ENCODE measurements around the gene CHMP4A. TPM values are rescaled to one million over a fixed set of nuclear protein-coding genes. Genes with fewer than 3 reads are reported as not detected.

Gene CHMP4A
- total RNA-seq, 1 experiment from 2014 or later = 31.2 TPM

DNA sequence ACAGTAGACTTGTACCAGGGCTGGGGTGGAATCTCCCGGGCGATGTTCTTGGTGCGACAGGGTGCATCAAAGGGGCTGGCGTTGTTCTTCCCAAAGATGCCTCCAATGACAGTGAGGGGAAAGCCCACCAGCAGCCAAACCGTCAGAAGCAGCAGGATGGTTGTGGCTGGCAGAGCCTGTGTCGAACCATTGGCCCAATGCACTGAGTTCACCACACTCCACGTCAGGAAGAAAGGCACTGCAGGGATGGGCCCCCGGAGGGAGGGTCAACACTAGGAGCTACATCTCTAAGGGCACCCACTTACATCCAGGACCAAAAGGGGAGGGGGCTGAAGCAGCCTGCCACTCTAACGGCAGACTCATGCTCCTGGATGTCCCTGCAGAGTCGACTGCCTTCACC is 22.9 kb downstream of the CHMP4A start:
- peaks cover 3% of the 10 kb centered on the region; the same call in 1 of the 2 replicates for H3F3A ChIP-seq (ENCODE audit: insufficient read depth, low read depth)
- no peak overlapping the region for H3K27ac ChIP-seq
- no peaks in the 10 kb centered on the region for H3K9me2 ChIP-seq (ENCODE audit: insufficient read depth)
- DNase-seq = no peak
- no TSS peak for BruUV-seq (replicated peaks)
- no peak overlapping the region for H2AFZ ChIP-seq
- intact Hi-C loops (cut with micrococcal nuclease; ENCODE audit: unreplicated experiment) = no loop called here
- H3K36me3 ChIP-seq (ENCODE audit: low read depth) = no peaks in the 10 kb centered on the region
- TF ChIP-seq CTCF (conservative IDR thresholded peaks at IDR 0.05) (no peak), EZH2 (IDR thresholded peaks at IDR 0.05; ENCODE audit: low read depth) (no peak)
- no peaks in the 10 kb centered on the region for H3K27me3 ChIP-seq (ENCODE audit: insufficient read depth, low read depth)
- no peak overlapping the region for H3K4me2 ChIP-seq
- no peak overlapping the region for H3K4me3 ChIP-seq
- H3K79me2 ChIP-seq (ENCODE audit: low read depth) = peaks cover 28% of the 10 kb centered on the region
- peaks cover 18% of the 10 kb centered on the region for H3K4me1 ChIP-seq (replicated peaks; ENCODE audit: insufficient read depth)
- no peaks in the 10 kb centered on the region for H4K20me1 ChIP-seq (ENCODE audit: insufficient read depth)
- H3K9me3 ChIP-seq (ENCODE audit: insufficient read depth, low read depth) = no peaks in the 10 kb centered on the region
- ChIA-PET POLR2A (ENCODE audit: unreplicated experiment) (no interaction called here), CTCF (interaction anchor here (0.7 kb wide), 1 partner anchor 938 kb away, joined by 5 read pairs; no protein-coding TSS in a partner anchor)

- intact Hi-C loops (cut with micrococcal nuclease; ENCODE audit: unreplicated experiment) = no loop called here
- Histone ChIP-seq H3F3A (ENCODE audit: insufficient read depth, low read depth) (peaks cover 3% of the 10 kb centered on the region; the same call in 1 of the 2 replicates), H3K79me2 (ENCODE audit: low read depth) (peaks cover 22% of the 10 kb centered on the region), H3K27me3 (ENCODE audit: insufficient read depth, low read depth) (no peaks in the 10 kb centered on the region), H2AFZ (no peak overlapping the region), H3K4me1 (replicated peaks; ENCODE audit: insufficient read depth) (peaks cover 15% of the 10 kb centered on the region), H3K4me3 (peak overlapping the region; percentile 88), H3K36me3 (ENCODE audit: low read depth) (no peaks in the 10 kb centered on the region), H3K4me2 (peak overlapping the region; percentile 93), H4K20me1 (ENCODE audit: insufficient read depth) (no peaks in the 10 kb centered on the region), H3K27ac (no peak overlapping the region), H3K9me3 (ENCODE audit: insufficient read depth, low read depth) (no peaks in the 10 kb centered on the region), H3K9me2 (ENCODE audit: insufficient read depth) (no peaks in the 10 kb centered on the region)
- ChIA-PET CTCF (no interaction called here), POLR2A (ENCODE audit: unreplicated experiment) (interaction anchor here (1.4 kb wide), 1 partner anchor 53 kb away, joined by 8 read pairs; the partner anchor contains the start of gene TINF2)
- no peak for DNase-seq
- no peak for TF ChIP-seq EZH2 (IDR thresholded peaks at IDR 0.05; ENCODE audit: low read depth)
- no peak for TF ChIP-seq CTCF (conservative IDR thresholded peaks at IDR 0.05)
- BruUV-seq (replicated peaks) = no TSS peak
Measured at GRCh38 chr14:24189460-24189859, 23.8 kb downstream of the CHMP4A start.

DNA sequence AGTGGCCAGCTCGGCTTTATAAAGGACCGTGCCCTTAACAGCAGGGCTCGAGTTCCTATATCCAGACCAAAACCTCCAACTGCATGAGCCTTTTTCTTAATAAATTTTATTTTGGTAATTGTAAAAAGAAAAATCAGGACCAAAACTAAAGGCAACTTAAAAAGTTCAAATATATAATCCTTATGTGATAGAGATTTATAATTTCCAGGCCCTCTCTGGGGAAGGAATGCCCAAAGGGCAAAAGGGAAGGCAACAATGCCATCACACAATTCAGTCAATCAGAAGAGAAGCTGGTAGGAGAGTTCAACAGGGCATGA is 24.3 kb downstream of the CHMP4A start:
- no peaks in the 10 kb centered on the region for H3K36me3 ChIP-seq (ENCODE audit: low read depth)
- H4K20me1 ChIP-seq (ENCODE audit: insufficient read depth) = no peaks in the 10 kb centered on the region
- peak overlapping the region; percentile 88 for H3K4me3 ChIP-seq
- H3K27ac ChIP-seq = peak overlapping the region; percentile 41; the same call in 1 of the 2 replicates
- ChIA-PET POLR2A (ENCODE audit: unreplicated experiment) (interaction anchor here (1.4 kb wide), 1 partner anchor 53 kb away, joined by 8 read pairs; the partner anchor contains the start of gene TINF2), CTCF (no interaction called here)
- H3K9me3 ChIP-seq (ENCODE audit: insufficient read depth, low read depth) = no peaks in the 10 kb centered on the region
- peaks cover 11% of the 10 kb centered on the region for H3K4me1 ChIP-seq (replicated peaks; ENCODE audit: insufficient read depth)
- intact Hi-C loops (cut with micrococcal nuclease; ENCODE audit: unreplicated experiment) = no loop called here
- H2AFZ ChIP-seq = no peak overlapping the region
- no peak for TF ChIP-seq EZH2 (IDR thresholded peaks at IDR 0.05; ENCODE audit: low read depth)
- TF ChIP-seq CTCF (conservative IDR thresholded peaks at IDR 0.05) = no peak
- peaks cover 18% of the 10 kb centered on the region for H3K79me2 ChIP-seq (ENCODE audit: low read depth)
- H3K4me2 ChIP-seq = peak overlapping the region; percentile 93
- H3K9me2 ChIP-seq (ENCODE audit: insufficient read depth) = no peaks in the 10 kb centered on the region
- H3F3A ChIP-seq (ENCODE audit: insufficient read depth, low read depth) = peaks cover 3% of the 10 kb centered on the region; the same call in 1 of the 2 replicates
- no peaks in the 10 kb centered on the region for H3K27me3 ChIP-seq (ENCODE audit: insufficient read depth, low read depth)
- no peak for DNase-seq
- no TSS peak for BruUV-seq (replicated peaks)
